ENCODE results near the gene TMPRSS12. TPM values are rescaled to one million over a fixed set of nuclear protein-coding genes. Genes with fewer than 3 reads are reported as not detected.
A peak's percentile ranks its signal among the peaks of the same experiment; 100 is the strongest.
"Not testable (repeated sequence)": the region's sequence is repeated elsewhere in the genome, so short reads cannot be mapped to it uniquely, and the experiment has no call there.

Gene TMPRSS12
- total and polyA plus RNA-seq, 2 donors from 2014 or later = not detected

GRCh38 chr12:50928392-50928791 lies 85.7 kb downstream of the TMPRSS12 start:
- H3K36me3 ChIP-seq (ENCODE audit: control insufficient read depth in 2 of 3, insufficient read depth in 3 of 3, low read length in 3 of 3) = peaks cover 0 to 8% (median 3%) of the 10 kb centered on the region in 3 donors
- H3K27ac ChIP-seq (ENCODE audit: low read depth in 2 of 2, low read length in 2 of 2) = peak overlapping the region in 1 of 2 donors; percentile 23
- peaks cover 0 to 14% (median 8%) of the 10 kb centered on the region in 3 donors for H3K4me1 ChIP-seq (ENCODE audit: control insufficient read depth in 2 of 3, insufficient read depth in 2 of 3, low read depth in 1 of 3, low read length in 3 of 3)
- no peaks in the 10 kb centered on the region for H3K9me3 ChIP-seq (ENCODE audit: control insufficient read depth in 2 of 3, insufficient read depth in 1 of 3, low read length in 3 of 3)
- intact Hi-C loops (cut with DNase I) = no loop called here
- no peak for FAIRE-seq
- peak overlapping the region in 2 of 3 donors; percentile 31 to 72 for H3K9ac ChIP-seq (ENCODE audit: low read length in 3 of 3)
- peak overlapping the region in 2 of 3 donors; percentile 92 to 93 for H3K4me3 ChIP-seq (ENCODE audit: low read length in 3 of 3)
- TF ChIP-seq CTCF (IDR thresholded peaks at IDR 0.05; ENCODE audit: borderline replicate concordance, extremely low read depth, insufficient read depth) = no peak
- DNase-seq = no peak
- no peaks in the 10 kb centered on the region for H3K27me3 ChIP-seq (ENCODE audit: control insufficient read depth, insufficient read depth, low read length)

- Histone ChIP-seq H3K27me3 (ENCODE audit: control insufficient read depth, insufficient read depth, low read length) (no peaks in the 10 kb centered on the region), H3K9ac (ENCODE audit: low read length in 3 of 3) (no peak overlapping the region), H3K36me3 (ENCODE audit: control insufficient read depth in 2 of 3, insufficient read depth in 3 of 3, low read length in 3 of 3) (peaks cover 0 to 8% (median 3%) of the 10 kb centered on the region in 3 donors), H3K27ac (ENCODE audit: low read depth in 2 of 2, low read length in 2 of 2) (no peak overlapping the region), H3K4me1 (ENCODE audit: control insufficient read depth in 2 of 3, insufficient read depth in 2 of 3, low read depth in 1 of 3, low read length in 3 of 3) (peaks cover 0 to 25% (median 17%) of the 10 kb centered on the region in 3 donors), H3K4me3 (ENCODE audit: low read length in 3 of 3) (no peak overlapping the region), H3K9me3 (ENCODE audit: control insufficient read depth in 2 of 3, insufficient read depth in 1 of 3, low read length in 3 of 3) (no peaks in the 10 kb centered on the region)
- DNase-seq = no peak
- FAIRE-seq = no peak
- intact Hi-C loops (cut with DNase I) = no loop called here
- no peak for TF ChIP-seq CTCF (IDR thresholded peaks at IDR 0.05; ENCODE audit: borderline replicate concordance, extremely low read depth, insufficient read depth)
These were observed 87.1 kb downstream of the TMPRSS12 start for GRCh38 chr12:50929831-50930230.

- H3K9ac ChIP-seq (ENCODE audit: low read length in 3 of 3); intact Hi-C loops (cut with DNase I); H3K27me3 ChIP-seq (ENCODE audit: control insufficient read depth, insufficient read depth, low read length); H3K27ac ChIP-seq (ENCODE audit: low read depth in 2 of 2, low read length in 2 of 2); DNase-seq; H3K4me3 ChIP-seq (ENCODE audit: low read length in 3 of 3); H3K9me3 ChIP-seq (ENCODE audit: control insufficient read depth in 2 of 3, insufficient read depth in 1 of 3, low read length in 3 of 3); H3K36me3 ChIP-seq (ENCODE audit: control insufficient read depth in 2 of 3, insufficient read depth in 3 of 3, low read length in 3 of 3); FAIRE-seq: not testable (repeated sequence)
- peaks cover 0 to 25% (median 23%) of the 10 kb centered on the region in 3 donors for H3K4me1 ChIP-seq (ENCODE audit: control insufficient read depth in 2 of 3, insufficient read depth in 2 of 3, low read depth in 1 of 3, low read length in 3 of 3)
These were observed 87.8 kb downstream of the TMPRSS12 start for GRCh38 chr12:50930477-50930876.

- H3K9me3 ChIP-seq (ENCODE audit: control insufficient read depth in 2 of 3, insufficient read depth in 1 of 3, low read length in 3 of 3) = peaks cover 0 to 4% (median 2%) of the 10 kb centered on the region in 3 donors
- peaks cover 0 to 8% (median 3%) of the 10 kb centered on the region in 3 donors for H3K36me3 ChIP-seq (ENCODE audit: control insufficient read depth in 2 of 3, insufficient read depth in 3 of 3, low read length in 3 of 3)
- H3K27me3 ChIP-seq (ENCODE audit: control insufficient read depth, insufficient read depth, low read length) = no peaks in the 10 kb centered on the region
- TF ChIP-seq CTCF (IDR thresholded peaks at IDR 0.05; ENCODE audit: borderline replicate concordance, extremely low read depth, insufficient read depth) = no peak
- H3K27ac ChIP-seq (ENCODE audit: low read depth in 2 of 2, low read length in 2 of 2) = peak overlapping the region in 1 of 2 donors; percentile 47
- no peak overlapping the region for H3K9ac ChIP-seq (ENCODE audit: low read length in 3 of 3)
- FAIRE-seq (no peak), DNase-seq (no peak)
- intact Hi-C loops (cut with DNase I) = no loop called here
- peaks cover 0 to 25% (median 22%) of the 10 kb centered on the region in 3 donors for H3K4me1 ChIP-seq (ENCODE audit: control insufficient read depth in 2 of 3, insufficient read depth in 2 of 3, low read depth in 1 of 3, low read length in 3 of 3)
- no peak overlapping the region for H3K4me3 ChIP-seq (ENCODE audit: low read length in 3 of 3)
These were observed 90.1 kb downstream of the TMPRSS12 start for GRCh38 chr12:50932787-50933280.

All from kidney (tissue), 14 donors.